Astrocyte of the cerebellum (primary cell): Measurements from ENCODE around the gene CKLF.
A peak's percentile ranks its signal among the peaks of the same experiment; 100 is the strongest.

ENCODE experiments used
- DNase-seq: peaks from one replicate; pipeline ENCODE4 v3.0.0-alpha.2; 2011; ENCODE audit warnings: low read depth
- H3K4me3 ChIP-seq: 2 replicates; pipeline ENCODE4 v1.5.1; 2011; ENCODE audit warnings: mild to moderate bottlenecking, low read depth, low read length, moderate library complexity
- CTCF ChIP-seq: IDR thresholded peaks from 2 replicates; pipeline ENCODE4 v1.5.1; 2012; ENCODE audit warnings: low read length, low read depth, moderate library complexity, mild to moderate bottlenecking; ENCODE audit errors: missing control alignments
- in situ Hi-C: cut with HindIII; loops from 2 replicates; pipeline ENCODE4 v1.10.0; 2017; ENCODE audit warnings: low sequenced_read_pairs

Gene CKLF

GRCh38 chr16:66537236-66537635, 15.1 kb upstream of the CKLF start:
- no peak for DNase-seq
- TF ChIP-seq CTCF, result no peak
- in situ Hi-C loops, result no loop called here
- no peak overlapping the region for H3K4me3 ChIP-seq

- no peak for DNase-seq
- no peak for TF ChIP-seq CTCF
- in situ Hi-C loops, result no loop called here
- no peak overlapping the region for H3K4me3 ChIP-seq
These were observed 13.5 kb upstream of the CKLF start for GRCh38 chr16:66538910-66539309.

GRCh38 chr16:66539623-66540469, 12.5 kb upstream of the CKLF start:
- in situ Hi-C loops, result no loop called here
- DNase-seq, result peak; percentile 32
- H3K4me3 ChIP-seq, result no peak overlapping the region
- no peak for TF ChIP-seq CTCF

GRCh38 chr16:66541388-66542355, 10.7 kb upstream of the CKLF start:
- in situ Hi-C loops, result no loop called here
- no peak for TF ChIP-seq CTCF
- no peak overlapping the region for H3K4me3 ChIP-seq
- no peak for DNase-seq

GRCh38 chr16:66542396-66542795, 10.0 kb upstream of the CKLF start:
- in situ Hi-C loops, result no loop called here
- no peak for DNase-seq
- no peak overlapping the region for H3K4me3 ChIP-seq
- no peak for TF ChIP-seq CTCF

- TF ChIP-seq CTCF, result no peak
- no peak overlapping the region for H3K4me3 ChIP-seq
- in situ Hi-C loops, result no loop called here
- DNase-seq, result no peak
These were observed 8.8 kb upstream of the CKLF start for GRCh38 chr16:66543541-66543940.
